NOMO-1 treated with DMSO at 0.1 percent for 48 hours (cell line): ENCODE measurements around the gene S100A16.
A peak's percentile ranks its signal among the peaks of the same experiment; 100 is the strongest.
"Not testable (repeated sequence)": the region's sequence is repeated elsewhere in the genome, so short reads cannot be mapped to it uniquely, and the experiment has no call there.

Experiments
- DNase-seq: peaks from one replicate; lab custom pipeline; 2025; ENCODE audit not compliant: unreplicated experiment; lab: John Stamatoyannopoulos, UW

S100A16 gene

GRCh38 chr1:153612755-153613331 is at the start of gene S100A16:
Gene S100A16, minus strand, starts transcription at chr1:153613137. Its CDS starts 4,986 bp downstream, at chr1:153608151.
- DNase-seq = no peak

- DNase-seq = no peak
These were observed 49.3 kb upstream of the S100A16 start for GRCh38 chr1:153662269-153662668.

- no peak for DNase-seq
These were observed 48.3 kb upstream of the S100A16 start for GRCh38 chr1:153661111-153661708.

- no peak for DNase-seq
These were observed 46.7 kb upstream of the S100A16 start for GRCh38 chr1:153659656-153660055.

GRCh38 chr1:153659175-153659534 is 46.2 kb upstream of the S100A16 start:
- no peak for DNase-seq

- DNase-seq = peak; percentile 91
These were observed 45.6 kb upstream of the S100A16 start, which contains the start of gene SNAPIN for GRCh38 chr1:153658400-153659174. Gene SNAPIN, plus strand, starts transcription at chr1:153658703. Its CDS starts 41 bp downstream, at chr1:153658744.

- no peak for DNase-seq
These were observed 42.4 kb upstream of the S100A16 start for GRCh38 chr1:153655333-153655732.

GRCh38 chr1:153652805-153653500 is 40.0 kb upstream of the S100A16 start:
- no peak for DNase-seq

GRCh38 chr1:153651771-153652170 is 38.8 kb upstream of the S100A16 start:
- no peak for DNase-seq

- DNase-seq = no peak
These were observed 36.9 kb upstream of the S100A16 start for GRCh38 chr1:153649863-153650235.

- DNase-seq = no peak
These were observed 36.4 kb upstream of the S100A16 start for GRCh38 chr1:153649137-153649862.

- DNase-seq = no peak
These were observed 35.2 kb upstream of the S100A16 start for GRCh38 chr1:153648000-153648643.

- DNase-seq = no peak
These were observed 34.4 kb upstream of the S100A16 start for GRCh38 chr1:153647346-153647714.

- peak; percentile 58 for DNase-seq
These were observed 33.9 kb upstream of the S100A16 start for GRCh38 chr1:153646672-153647345.

- DNase-seq = no peak
These were observed 30.9 kb upstream of the S100A16 start for GRCh38 chr1:153643816-153644215.

GRCh38 chr1:153643100-153643499 is 30.2 kb upstream of the S100A16 start:
- no peak for DNase-seq

- DNase-seq = no peak
These were observed 29.2 kb upstream of the S100A16 start for GRCh38 chr1:153642161-153642560.

- no peak for DNase-seq
These were observed 27.9 kb upstream of the S100A16 start for GRCh38 chr1:153640861-153641260.

GRCh38 chr1:153640213-153640612 is 27.3 kb upstream of the S100A16 start:
- not testable (repeated sequence) for DNase-seq

GRCh38 chr1:153639280-153639679 is 26.3 kb upstream of the S100A16 start:
- no peak for DNase-seq
